Loucy (cell line): ENCODE results near the gene COL25A1.

ENCODE experiments used
- H2AFZ ChIP-seq: fragments of 200-600 bp; sonication (generic); 2 replicates; pipeline ENCODE4 v1.6.0; 2016; ENCODE audit warnings: antibody characterized with exemption, mild to moderate bottlenecking, low read length, moderate library complexity
- H3F3A ChIP-seq: fragments of 200-600 bp; 2 replicates; pipeline ENCODE4 v1.6.0; 2016; ENCODE audit warnings: antibody characterized with exemption, low read depth, mild to moderate bottlenecking
- H3K27me3 ChIP-seq: fragments of 200-600 bp; sonication (generic); 2 replicates; pipeline ENCODE4 v1.6.1; 2014; ENCODE audit warnings: low read length, mild to moderate bottlenecking; ENCODE audit not compliant: insufficient read depth, poor library complexity, severe bottlenecking
- H3K36me3 ChIP-seq: fragments of 200-600 bp; sonication (generic); 2 replicates; pipeline ENCODE4 v1.6.1; 2016; ENCODE audit warnings: low read length; ENCODE audit not compliant: insufficient read depth
- H3K4me1 ChIP-seq: fragments of 200-600 bp; sonication (generic); 2 replicates; pipeline ENCODE4 v1.5.1; 2014; ENCODE audit warnings: low read length, mild to moderate bottlenecking; ENCODE audit not compliant: insufficient read depth, poor library complexity, severe bottlenecking
- H3K4me2 ChIP-seq: fragments of 200-600 bp; sonication (generic); 2 replicates; pipeline ENCODE4 v1.6.0; 2014; ENCODE audit warnings: antibody characterized with exemption, low read length, low read depth, mild to moderate bottlenecking; ENCODE audit not compliant: poor library complexity, severe bottlenecking
- H3K4me3 ChIP-seq: fragments of 200-600 bp; sonication (generic); 2 replicates; pipeline ENCODE4 v1.5.1; 2014; ENCODE audit warnings: low read length, mild to moderate bottlenecking, mixed read lengths; ENCODE audit not compliant: poor library complexity, severe bottlenecking
- H3K79me2 ChIP-seq: fragments of 200-600 bp; sonication (generic); 2 replicates; pipeline ENCODE4 v1.6.1; 2014; ENCODE audit warnings: low read length; ENCODE audit not compliant: insufficient read depth
- H3K9ac ChIP-seq: fragments of 200-600 bp; sonication (generic); 2 replicates; pipeline ENCODE4 v1.6.0; 2014; ENCODE audit warnings: mild to moderate bottlenecking, low read depth, low read length, moderate library complexity; ENCODE audit not compliant: poor library complexity, severe bottlenecking
- H3K9me2 ChIP-seq: fragments of 200-600 bp; sonication (generic); replicated peaks from 2 replicates; pipeline ENCODE4 v1.6.1; 2016; ENCODE audit warnings: low read depth, low read length, mixed read lengths
- H3K9me3 ChIP-seq: fragments of 200-600 bp; sonication (generic); 2 replicates; pipeline ENCODE4 v1.6.1; 2014; ENCODE audit warnings: mild to moderate bottlenecking, antibody characterized with exemption, low read length, low read depth; ENCODE audit not compliant: insufficient read depth
- H4K20me1 ChIP-seq: fragments of 200-600 bp; sonication (generic); 2 replicates; pipeline ENCODE4 v1.6.0; 2014; ENCODE audit warnings: antibody characterized with exemption, low read length, mild to moderate bottlenecking; ENCODE audit not compliant: insufficient read depth, poor library complexity, severe bottlenecking
- EZH2phosphoT487 ChIP-seq: fragments of 200-600 bp; IDR thresholded peaks from 2 replicates; pipeline ENCODE4 v1.6.1; 2018; ENCODE audit warnings: antibody characterized with exemption, mild to moderate bottlenecking, moderate library complexity, borderline replicate concordance
- TF ChIP-seq, protein P1 (sequence below): fragments of 200-600 bp; sonication (generic); conservative IDR thresholded peaks from 2 replicates; pipeline ENCODE4 v1.5.1; 2014; ENCODE audit warnings: mild to moderate bottlenecking, antibody characterized with exemption, low read length

Gene COL25A1

DNA sequence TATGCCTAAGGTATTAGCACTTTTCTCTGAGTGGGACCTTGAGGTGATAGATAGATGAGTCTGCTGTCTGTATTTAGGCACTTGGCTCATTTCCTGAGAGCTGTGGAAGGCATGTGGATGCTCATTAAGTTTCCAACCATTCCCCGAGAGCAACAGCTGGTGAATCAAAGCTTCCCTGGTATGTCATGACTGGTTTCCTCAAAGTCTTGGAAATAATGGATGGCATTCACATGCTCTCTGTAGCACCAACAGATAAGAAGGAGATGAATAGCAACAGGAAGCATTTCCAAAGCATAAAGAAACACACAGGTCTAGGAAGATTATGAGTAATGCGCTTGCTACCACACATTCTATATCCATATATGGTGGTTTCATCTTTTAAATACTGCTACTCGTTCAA, 421.3 kb downstream of the COL25A1 start:
- H2AFZ ChIP-seq, result no peak overlapping the region
- no peaks in the 10 kb centered on the region for H3K9me3 ChIP-seq
- H3K27me3 ChIP-seq, result no peaks in the 10 kb centered on the region
- no peak overlapping the region for H3K4me2 ChIP-seq
- H3K4me3 ChIP-seq, result no peak overlapping the region
- no peaks in the 10 kb centered on the region for H3K9me2 ChIP-seq
- H3K9ac ChIP-seq, result no peak overlapping the region
- H3K79me2 ChIP-seq, result no peaks in the 10 kb centered on the region
- no peaks in the 10 kb centered on the region for H4K20me1 ChIP-seq
- H3F3A ChIP-seq, result peaks cover 3% of the 10 kb centered on the region; the same call in 1 of the 2 replicates
- TF ChIP-seq, protein P1, sequence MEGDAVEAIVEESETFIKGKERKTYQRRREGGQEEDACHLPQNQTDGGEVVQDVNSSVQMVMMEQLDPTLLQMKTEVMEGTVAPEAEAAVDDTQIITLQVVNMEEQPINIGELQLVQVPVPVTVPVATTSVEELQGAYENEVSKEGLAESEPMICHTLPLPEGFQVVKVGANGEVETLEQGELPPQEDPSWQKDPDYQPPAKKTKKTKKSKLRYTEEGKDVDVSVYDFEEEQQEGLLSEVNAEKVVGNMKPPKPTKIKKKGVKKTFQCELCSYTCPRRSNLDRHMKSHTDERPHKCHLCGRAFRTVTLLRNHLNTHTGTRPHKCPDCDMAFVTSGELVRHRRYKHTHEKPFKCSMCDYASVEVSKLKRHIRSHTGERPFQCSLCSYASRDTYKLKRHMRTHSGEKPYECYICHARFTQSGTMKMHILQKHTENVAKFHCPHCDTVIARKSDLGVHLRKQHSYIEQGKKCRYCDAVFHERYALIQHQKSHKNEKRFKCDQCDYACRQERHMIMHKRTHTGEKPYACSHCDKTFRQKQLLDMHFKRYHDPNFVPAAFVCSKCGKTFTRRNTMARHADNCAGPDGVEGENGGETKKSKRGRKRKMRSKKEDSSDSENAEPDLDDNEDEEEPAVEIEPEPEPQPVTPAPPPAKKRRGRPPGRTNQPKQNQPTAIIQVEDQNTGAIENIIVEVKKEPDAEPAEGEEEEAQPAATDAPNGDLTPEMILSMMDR, result no peak
- no peak for TF ChIP-seq EZH2phosphoT487
- H3K36me3 ChIP-seq, result no peaks in the 10 kb centered on the region
- peaks cover 35% of the 10 kb centered on the region for H3K4me1 ChIP-seq

DNA sequence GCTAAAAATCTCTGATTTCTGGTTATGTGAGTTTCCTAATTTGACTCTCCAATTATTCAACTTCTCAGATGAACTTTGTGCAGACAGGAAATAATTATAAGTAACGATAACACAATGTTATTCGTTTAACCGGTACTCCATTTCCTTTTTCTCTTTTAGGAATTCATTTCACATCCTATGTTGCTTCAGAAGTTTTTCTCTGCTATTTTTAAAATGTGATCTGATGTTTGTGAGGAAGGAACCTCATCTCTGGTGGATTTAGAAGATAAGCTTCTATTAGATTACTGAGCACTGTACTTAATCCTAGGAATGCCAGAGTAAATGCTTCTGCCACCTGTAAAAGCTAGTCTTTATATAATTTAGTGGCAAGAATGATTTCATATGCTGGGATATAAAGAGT, 423.7 kb downstream of the COL25A1 start:
- TF ChIP-seq, protein P1, result no peak
- TF ChIP-seq EZH2phosphoT487, result no peak
- Histone ChIP-seq H3K9me3 (no peaks in the 10 kb centered on the region), H4K20me1 (no peaks in the 10 kb centered on the region), H3K4me3 (peak overlapping the region; percentile 23), H3K9me2 (no peaks in the 10 kb centered on the region), H3K4me2 (peak overlapping the region; percentile 46), H3F3A (peaks cover 3% of the 10 kb centered on the region; the same call in 1 of the 2 replicates), H2AFZ (no peak overlapping the region), H3K27me3 (no peaks in the 10 kb centered on the region), H3K36me3 (no peaks in the 10 kb centered on the region), H3K4me1 (peaks cover 22% of the 10 kb centered on the region), H3K79me2 (no peaks in the 10 kb centered on the region), H3K9ac (no peak overlapping the region)

- Histone ChIP-seq H3K4me2 (no peak overlapping the region), H4K20me1 (no peaks in the 10 kb centered on the region), H3K79me2 (no peaks in the 10 kb centered on the region), H2AFZ (no peak overlapping the region), H3K4me1 (peaks cover 19% of the 10 kb centered on the region), H3K9me3 (no peaks in the 10 kb centered on the region), H3K4me3 (no peak overlapping the region), H3K9me2 (no peaks in the 10 kb centered on the region), H3K9ac (no peak overlapping the region), H3F3A (peaks cover 3% of the 10 kb centered on the region; the same call in 1 of the 2 replicates), H3K36me3 (no peaks in the 10 kb centered on the region), H3K27me3 (no peaks in the 10 kb centered on the region)
- TF ChIP-seq, protein P1, result no peak
- TF ChIP-seq EZH2phosphoT487, result no peak
Observed at GRCh38 chr4:108877821-108878220, 424.6 kb downstream of the COL25A1 start.
